Femur (tissue), 1 donor: ENCODE results near the gene NPHP4.

Experiments used
- DNase-seq: peaks from one replicate; pipeline ENCODE4 v3.0.0-alpha.2; 2017

NPHP4 gene

GRCh38 chr1:5968161-5968736 lies 24.0 kb downstream of the NPHP4 start:
- DNase-seq = no peak

DNA sequence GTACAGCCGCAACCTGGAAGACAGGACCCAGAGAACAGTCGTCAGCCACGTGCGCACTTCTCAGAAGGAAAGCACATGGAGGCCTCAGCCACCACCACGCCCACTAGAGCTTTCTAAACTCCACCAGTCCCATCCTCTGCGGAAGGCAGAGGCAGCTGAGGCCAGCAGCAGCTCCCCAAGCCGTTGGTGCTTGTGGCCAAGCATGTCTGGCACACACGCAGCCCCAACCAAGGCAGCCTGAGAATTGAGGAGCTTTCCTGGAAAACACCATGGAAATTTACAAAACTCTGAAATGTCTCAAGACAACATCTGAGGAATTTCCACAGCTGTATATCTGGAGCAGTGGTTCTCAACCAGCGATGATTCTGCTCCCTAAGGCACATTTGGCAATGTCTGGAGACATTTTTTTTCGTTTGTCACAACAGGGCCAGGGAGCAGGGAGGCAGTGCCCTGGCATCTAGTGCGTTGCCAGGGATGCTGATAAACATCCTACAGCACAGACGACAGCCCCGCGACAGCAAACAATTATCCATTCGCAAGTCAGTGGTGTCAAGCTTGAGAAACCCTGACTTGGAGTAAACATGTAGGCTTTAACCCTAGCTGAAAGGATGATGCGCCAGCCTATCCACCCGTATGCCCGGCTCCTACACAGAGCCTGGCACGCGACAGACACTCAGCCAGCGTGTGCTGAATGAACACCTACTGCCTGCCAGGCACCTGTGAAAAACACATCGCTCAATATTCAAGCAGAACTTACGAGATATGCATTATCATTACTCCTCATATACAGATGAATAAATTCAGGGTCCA lies 24.7 kb downstream of the NPHP4 start:
- peak; percentile 69 for DNase-seq

GRCh38 chr1:5966543-5967205 lies 25.6 kb downstream of the NPHP4 start:
- DNase-seq = no peak

DNA sequence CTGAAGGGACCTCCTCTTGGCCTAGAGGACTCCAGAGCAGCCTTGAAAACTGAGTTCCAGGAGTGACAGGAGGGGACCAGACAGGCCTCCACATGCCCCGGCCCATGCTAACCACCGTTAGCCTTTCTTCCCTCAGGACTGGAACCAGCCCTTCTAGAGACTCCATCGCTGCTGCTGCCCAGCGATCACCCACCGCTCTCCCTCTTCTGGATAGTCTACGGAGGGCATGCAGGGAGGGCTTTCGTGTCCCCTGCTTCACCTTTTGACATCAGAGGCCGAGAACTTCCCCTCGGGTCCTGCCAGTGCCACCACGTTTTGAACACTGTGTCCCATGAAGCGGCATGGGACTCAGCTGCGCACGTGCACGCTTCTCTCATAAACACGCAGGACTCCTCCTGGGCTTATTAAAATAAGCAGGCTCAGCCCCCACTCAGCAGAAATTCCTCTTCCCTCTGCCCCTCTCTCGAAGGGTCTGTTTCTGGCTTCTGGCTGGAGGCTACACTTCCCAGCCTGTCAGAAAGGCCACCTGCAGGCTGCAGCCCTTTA lies 26.6 kb downstream of the NPHP4 start:
- no peak for DNase-seq

- DNase-seq = no peak
These were observed 29.7 kb downstream of the NPHP4 start for GRCh38 chr1:5962265-5963105.

GRCh38 chr1:5961601-5962000 lies 30.6 kb downstream of the NPHP4 start:
- DNase-seq = no peak

DNA sequence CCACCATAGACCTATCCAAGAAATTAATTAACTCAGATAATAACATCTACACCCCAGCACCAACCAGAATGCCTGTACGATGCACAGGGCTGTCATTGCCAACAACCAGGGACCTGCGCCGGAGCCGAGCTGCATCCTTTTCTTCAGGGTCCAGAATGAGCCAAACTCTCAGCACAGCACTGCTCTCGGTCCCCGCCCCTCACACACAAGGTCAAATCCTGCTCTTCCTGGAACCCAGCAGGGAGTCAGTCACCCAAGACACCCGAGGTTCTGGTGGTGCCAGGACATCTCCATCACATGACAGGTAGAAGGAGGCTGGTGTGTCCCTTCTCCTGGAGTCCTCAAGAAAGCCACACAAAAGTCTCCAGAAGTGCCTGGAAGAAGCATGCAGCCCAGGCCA lies 31.9 kb downstream of the NPHP4 start:
- DNase-seq = no peak

DNA sequence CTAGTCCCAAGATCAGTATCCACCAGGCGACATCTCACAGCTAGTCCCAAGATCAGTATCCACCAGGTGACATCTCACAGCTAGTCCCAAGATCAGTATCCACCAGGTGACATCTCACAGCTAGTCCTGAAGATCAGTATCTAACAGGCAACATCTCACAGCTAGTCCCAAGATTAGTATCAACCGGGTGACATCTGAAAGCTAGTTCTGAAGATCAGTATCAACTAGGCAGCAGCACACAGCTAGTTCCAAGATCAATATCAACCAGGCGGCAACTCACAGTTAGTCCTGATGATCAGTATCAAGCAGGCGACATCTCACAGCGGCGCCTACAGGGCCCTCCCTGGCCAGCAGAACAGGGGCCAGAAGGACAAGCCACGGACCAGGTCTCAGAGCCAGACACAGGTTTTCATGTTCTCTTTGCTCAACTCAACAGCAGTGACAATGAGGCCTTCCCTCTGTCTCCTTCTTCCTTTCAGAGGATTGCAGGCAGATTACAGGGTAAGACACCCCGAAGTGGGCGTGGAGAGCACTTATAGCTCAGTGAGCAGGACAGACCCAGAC lies 32.5 kb downstream of the NPHP4 start:
- no peak for DNase-seq

GRCh38 chr1:5959087-5959486 lies 33.1 kb downstream of the NPHP4 start:
- no peak for DNase-seq

GRCh38 chr1:5956022-5956830 lies 36.0 kb downstream of the NPHP4 start:
- no peak for DNase-seq

DNA sequence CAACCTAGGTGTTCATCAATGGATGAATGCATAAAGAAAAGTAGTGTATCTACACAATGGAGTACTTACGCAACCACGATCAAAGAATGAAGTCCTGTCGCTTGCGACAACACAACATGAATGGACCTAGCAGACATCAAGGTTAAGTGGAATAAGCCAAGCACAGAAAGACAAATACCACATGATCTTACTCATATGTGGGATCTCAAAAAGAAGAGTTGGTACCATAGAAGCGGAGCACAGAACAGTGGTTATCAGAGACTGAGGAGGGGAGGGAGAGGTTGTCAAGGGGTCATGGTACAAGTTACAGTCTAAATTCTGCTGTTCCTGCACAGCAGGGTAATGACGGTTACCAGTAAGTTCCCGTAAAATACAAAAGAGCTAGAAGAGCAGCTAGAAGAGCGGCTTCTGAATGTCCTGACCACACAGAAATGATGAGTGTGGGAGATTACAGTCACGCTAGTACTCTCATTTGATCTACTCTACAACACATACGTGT lies 36.7 kb downstream of the NPHP4 start:
- DNase-seq = no peak

DNA sequence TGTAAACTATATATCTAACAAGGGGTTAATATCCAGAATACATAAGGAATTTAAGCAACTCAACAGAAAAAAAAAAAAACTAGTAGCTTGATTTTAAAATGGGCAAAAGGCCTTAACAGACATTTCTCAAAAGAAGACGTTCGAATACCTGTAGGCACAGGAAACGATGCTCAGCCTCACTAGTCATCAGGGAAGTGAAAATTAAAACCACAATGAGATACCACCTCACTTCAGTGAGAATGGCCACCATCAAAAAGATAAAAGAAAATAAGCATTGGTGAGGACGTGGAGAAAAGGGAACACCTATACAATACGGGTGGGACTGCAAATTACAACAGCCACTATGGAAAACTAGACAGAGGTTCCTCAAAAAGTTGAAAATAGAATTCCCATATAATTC lies 37.3 kb downstream of the NPHP4 start:
- DNase-seq = no peak

- DNase-seq = no peak
These were observed 38.8 kb downstream of the NPHP4 start for GRCh38 chr1:5953386-5953785.

GRCh38 chr1:5951846-5952410 lies 40.3 kb downstream of the NPHP4 start:
- DNase-seq = no peak

- peak; percentile 11 for DNase-seq
These were observed 41.0 kb downstream of the NPHP4 start for GRCh38 chr1:5950994-5951785.

DNA sequence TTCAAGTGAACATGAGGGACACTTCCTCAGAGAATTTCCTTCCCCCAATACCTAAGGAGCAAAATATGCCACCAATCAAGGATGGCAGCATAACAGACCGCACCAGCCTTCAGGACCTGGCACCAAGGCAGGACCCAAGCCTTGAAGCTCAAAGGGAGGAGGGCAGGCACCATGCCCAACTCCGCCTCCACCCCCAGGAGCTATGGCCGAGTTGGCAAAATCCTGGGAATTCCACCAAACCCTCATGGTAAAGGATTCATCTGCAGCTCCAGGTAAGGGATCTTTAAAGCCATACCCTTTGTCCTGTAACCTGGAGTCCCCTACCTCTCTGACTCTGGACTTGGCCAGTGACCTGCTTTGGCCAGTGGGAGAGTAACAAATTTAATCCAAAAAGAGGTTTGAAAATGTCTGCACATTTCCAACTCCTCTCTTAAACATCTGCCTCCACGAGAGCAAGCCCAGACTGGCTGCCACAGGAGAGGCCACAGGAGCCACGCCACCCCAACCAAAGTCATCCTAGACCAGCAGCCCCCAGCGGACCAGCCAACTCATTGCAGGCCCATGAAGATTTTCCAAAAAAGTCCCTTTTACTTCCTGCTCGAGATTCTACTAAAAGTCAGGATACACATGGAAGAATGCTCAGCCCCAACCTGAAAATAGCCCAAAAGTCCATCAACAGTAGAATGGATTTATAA lies 41.9 kb downstream of the NPHP4 start:
- peak; percentile 12 for DNase-seq

- no peak for DNase-seq
These were observed 42.5 kb downstream of the NPHP4 start for GRCh38 chr1:5949761-5950100.

DNA sequence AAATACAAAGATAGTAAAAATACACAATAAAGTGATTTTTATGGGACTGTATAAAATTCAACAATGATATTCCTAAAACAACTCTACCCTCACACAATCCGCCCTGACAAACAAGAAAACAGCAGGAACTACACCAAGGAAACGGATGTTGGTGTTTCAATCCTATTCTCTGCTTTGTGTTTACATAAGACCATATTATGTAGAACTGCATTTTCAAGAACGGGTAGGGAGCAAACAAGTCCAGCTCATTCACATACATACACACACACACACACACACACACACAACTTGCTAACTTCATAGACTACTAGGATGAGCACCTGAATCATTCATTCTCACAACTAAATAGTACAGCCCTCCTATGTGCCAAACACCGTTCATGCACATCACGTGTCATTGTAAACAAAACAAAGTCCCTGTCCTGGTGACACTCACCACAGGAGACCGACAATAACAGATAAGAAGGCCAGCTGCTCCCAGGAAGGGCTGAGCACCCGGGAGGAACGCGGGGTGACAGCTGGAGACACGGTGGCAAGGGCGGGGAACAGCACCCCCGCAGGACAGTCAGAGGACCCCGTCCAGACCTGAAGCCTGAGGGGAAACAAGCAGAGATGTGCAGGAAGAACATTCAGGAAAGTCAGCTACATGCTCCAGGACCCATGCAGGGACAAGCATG lies 43.0 kb downstream of the NPHP4 start:
- peak; percentile 11 for DNase-seq

GRCh38 chr1:5948681-5949005 lies 43.6 kb downstream of the NPHP4 start:
- DNase-seq = no peak
